ENCODE measurements around the gene FHOD1. TPM values are rescaled to one million over a fixed set of nuclear protein-coding genes. Genes with fewer than 3 reads are reported as not detected.

FHOD1 gene
- total RNA-seq, 1 donor from 2014 or later: 46.4 TPM

DNA sequence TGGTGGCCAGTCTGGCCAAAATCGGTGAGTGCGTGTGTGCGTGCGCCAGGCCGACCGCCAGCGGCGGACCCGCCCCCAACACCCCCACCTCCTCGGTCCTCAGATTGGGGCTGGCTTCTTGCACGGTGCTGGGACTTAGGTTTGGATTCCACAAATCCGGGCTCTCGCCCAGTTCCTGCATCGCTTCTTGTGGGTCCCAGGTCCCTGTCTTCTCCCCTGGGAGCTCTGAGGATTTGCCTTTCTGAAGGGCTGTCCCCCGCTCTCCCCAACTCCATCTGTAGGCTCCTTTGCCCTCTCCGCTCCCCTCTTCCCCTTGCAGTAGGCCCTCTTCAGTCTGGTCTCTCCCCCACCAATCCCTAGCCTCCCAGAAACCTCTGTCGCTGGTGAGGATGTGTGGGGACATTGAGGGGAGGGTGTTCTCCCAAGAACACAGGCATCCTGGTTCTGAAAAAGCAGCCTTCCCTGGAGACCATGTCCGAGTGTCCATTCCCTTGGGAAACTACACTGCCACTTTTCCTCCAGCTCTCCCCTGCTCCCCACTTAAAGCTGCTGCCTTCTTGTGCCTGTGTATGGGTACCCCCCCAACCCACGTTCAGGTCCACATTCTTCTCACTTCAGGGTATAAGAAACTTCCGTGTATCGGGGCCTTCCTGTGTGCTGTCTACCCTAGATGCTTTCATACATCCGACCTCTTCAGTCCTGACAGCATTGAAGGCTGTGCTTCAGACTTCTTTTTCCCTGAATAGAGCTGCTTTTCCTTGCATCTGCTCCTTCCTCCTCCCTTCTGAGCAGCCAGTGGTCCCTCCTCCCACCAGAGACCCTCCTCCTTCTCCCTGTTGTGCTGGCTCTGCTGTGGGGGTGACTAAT is 2.1 kb upstream of the FHOD1 start:
- no peak for DNase-seq (ENCODE audit: low spot score)

DNA sequence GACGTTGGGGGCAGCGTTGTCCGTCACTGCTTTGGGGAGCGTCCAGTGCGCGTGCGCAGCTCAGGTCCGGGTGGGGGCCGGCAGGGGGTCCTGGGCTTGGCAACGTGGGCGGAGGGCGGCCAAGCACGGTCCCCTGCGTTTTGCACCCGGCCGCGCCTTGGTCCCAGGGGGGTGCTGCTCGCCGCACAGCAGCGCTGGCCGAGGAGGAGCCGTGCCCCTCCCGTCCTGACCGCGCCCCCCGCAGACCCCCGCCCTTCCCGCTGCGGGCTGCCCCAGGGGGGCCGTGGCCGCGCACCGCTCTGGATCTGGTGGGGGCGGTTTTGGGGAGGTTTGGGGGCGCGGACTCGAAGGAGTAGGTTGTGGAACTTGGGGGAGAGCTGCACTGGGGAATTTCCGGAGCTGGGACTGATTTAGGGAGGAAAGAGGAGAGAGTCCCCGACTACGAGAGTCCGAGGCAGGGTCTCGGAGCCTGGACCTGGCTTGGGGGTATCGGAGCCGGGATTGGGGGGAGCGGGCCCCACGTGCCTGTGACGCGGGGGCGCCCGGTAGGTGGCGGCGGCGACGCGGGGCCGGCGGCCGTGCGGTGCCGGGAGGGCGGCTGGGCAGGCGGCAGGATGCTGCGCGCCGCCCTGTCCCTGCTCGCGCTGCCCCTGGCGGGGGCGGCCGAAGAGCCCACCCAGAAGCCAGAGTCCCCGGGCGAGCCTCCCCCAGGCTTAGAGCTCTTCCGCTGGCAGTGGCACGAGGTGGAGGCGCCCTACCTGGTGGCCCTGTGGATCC is 1.3 kb upstream of the FHOD1 start, which contains the start of gene SLC9A5:
TSS of gene SLC9A5 (plus strand) at position 579 of the 777 bp plus-strand sequence. CDS start at position 615, 36 bp downstream.
- no peak for DNase-seq (ENCODE audit: low spot score)

DNA sequence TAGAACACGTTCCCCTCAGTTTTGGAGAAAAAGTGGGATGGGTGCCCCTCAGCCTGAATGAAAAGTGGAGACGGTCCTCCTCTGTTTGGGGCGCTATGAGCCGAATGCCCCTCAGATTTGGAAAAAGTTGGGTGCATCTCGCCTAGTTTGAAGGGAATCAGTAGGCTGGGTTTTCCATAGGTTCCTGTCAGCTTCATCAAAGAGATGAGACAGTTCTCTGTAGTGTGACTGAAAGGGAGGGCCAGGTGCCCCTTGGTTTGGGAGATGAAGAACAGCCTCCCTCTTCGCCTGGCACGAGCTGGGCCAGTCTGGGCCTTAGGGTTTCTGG is 756 bp upstream of the FHOD1 start:
- no peak for DNase-seq (ENCODE audit: low spot score)

DNA sequence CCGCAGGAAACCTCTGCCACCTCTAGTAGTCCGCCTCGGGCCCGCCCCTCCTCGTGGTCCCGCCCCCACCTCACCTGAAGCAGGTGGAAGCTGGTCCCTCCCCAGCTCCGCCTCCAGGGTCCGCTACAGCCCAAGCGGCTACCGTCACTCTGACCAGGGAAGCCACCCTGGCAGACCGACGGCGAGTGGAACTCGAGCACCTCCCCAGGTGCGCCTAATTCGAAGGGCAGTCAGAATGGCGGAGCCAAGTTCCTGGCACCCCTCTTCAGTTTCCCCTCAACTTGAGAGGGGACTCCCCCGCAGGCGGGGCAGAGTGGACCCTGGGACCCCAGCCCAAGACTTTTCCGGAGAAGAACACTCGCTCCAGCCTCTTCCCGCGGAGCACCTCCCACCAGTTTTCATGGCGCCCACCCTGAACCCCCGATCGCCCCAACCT is 507 bp downstream of the FHOD1 start:
- peak; percentile 85 for DNase-seq (ENCODE audit: low spot score)

DNA sequence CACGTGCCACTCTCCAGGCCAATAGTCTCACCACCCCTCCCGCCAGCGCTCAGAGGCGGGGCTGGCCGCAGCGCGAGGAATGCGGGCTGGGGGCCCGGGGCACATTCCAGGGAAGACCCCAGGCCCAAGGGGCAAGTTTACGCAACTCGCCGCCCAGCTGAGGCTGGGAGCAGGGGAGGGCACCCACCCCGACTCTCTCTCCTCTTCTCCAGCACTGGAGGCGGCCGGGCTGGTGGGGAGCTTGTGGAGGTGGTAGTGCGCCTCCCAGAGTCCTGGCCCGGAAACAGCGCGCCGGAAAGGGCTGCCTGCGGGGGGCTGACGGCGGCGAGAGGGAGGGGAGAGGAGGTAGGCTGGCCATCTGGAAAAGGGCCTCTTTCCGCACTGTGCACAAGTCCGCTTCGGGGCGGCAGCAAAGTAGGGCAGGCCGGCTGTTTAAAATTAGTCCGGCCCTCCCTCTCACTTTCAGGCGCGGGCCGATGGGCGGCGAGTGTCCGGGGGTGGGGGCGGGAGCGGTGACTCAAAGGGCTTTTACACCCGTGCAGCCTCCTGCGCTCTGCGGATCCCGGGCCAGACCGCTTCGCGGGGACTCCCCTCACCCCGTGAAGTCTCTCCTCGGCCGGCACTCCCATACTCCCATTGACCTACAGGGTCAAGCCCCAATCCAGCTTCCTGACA is 1.1 kb downstream of the FHOD1 start:
- peak; percentile 66 for DNase-seq (ENCODE audit: low spot score)

DNA sequence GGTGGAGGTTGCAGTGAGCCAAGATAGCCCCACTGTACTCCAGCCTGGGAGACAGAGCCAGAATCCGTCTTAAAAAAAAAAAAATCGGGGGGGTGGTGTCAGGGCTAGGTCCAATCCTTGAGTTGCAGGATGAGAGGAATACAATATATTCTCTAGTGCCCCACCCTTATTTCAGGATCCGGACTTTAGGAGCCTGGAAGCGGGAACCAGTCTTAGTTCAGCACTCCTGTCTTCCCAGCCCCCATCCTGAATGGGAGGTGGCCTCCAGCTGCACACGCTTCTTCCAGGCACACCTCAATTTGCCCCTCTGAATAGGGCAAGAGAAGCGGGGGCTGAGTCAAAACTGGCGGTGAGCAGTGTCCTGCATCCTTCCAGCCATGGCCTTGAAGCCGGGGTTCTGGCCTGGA is 1.6 kb downstream of the FHOD1 start:
- DNase-seq (ENCODE audit: low spot score): no peak

DNA sequence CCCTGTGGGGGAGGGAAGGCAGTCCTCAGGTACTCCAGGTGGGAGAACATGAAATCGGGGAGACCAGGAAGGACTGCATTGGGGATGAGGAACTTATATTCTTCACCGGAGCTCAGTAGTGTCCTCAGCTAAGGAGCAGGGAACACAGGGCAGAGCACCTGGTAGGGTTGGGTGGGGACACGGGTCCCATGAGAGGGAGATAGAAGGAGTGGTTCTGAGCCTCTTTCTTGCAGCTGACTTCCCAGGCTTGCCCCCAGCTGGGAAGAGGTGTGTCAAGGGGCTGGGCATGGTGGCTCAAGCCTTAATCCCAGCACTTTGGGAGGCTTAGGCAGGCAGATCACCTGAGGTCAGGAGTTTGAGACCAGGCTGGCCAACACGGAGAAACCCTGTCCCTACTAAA is 2.1 kb downstream of the FHOD1 start:
- no peak for DNase-seq (ENCODE audit: low spot score)

DNA sequence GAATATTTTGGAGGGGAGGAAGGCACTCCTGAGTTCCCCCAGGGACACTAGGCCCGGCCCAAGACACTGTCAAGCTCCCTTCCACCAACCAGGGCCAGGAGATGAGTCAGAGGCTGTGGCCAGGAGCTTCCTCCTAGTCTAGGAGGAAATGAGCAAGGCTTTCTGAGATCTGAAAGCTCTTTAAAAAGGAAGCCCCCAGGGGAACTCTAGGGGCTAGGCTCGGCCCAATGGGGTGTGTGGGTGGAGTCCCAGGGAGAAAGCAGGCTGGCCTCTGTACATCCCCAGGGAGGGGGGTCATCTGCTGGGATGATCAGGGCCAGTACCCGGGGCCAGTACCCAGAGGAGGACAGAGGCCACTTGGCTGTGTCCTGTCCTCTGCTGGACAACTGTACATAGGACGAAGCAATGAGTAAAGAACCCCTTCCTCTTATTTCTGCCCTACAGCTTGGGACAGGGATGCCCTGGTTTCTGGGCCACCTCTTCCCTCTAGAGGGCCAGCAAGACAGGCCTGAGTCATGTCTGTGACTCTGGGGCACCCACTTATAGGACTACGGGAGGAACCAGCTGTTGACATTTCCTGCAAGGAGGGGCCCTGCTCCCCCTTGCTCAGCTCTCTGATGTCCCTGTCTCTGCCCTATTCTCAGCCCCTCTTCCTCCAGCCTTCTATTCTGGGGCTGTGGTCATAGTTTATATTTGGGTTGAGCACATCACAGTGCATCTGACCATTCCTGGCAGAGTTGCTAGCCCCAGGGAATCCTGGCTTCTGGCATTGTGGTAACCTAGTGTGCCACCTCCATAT is 2.7 kb downstream of the FHOD1 start:
- DNase-seq (ENCODE audit: low spot score): peak; percentile 64

DNA sequence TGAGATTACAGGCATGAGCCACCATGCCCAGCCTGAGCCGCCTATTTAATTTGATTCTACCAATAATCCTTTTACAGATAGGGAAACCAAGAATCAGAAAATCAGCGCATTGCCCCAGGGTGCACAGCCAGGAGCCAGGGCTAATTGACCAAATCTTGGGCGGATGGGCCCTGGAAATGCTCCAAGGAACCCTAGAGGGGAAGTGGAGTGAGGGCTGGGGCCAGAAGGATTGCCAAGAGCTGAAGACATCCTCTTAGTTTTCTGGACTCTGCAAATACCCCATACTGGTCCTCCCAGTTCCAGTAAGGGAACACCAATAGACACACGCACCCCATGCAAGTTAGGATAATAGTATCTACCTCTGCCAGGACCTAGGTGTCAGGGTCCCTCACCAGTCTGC is 3.8 kb downstream of the FHOD1 start:
- no peak for DNase-seq (ENCODE audit: low spot score)

DNA sequence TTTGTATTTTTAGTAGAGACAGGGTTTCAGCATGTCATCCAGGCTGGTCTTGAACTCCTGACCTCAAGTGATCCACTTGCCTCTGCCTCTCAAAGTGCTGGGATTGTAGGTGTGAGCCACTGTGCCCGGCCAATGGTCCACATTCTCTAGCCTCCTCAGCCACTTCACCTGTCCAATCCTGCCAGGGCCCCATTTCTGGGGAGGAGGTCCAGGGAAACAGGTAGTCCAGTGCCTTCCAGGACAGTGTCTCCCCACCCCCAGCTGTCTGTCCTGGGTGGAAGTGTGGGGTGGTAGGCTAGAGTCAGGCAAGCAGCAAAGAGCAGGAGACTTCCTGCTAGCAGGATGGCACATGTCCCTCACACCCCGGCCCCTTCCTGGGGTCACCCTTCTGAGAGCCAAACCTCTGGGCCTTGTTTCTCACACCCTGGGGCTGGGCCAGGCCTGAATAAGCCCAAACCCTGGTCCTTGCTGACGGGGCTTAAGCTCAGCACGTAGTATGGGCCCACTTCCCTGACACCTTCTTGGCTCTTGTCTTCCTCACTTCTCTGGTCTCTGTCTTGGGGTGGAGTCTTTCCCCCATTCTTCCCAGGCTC is 5.0 kb downstream of the FHOD1 start:
- DNase-seq (ENCODE audit: low spot score): no peak

DNA sequence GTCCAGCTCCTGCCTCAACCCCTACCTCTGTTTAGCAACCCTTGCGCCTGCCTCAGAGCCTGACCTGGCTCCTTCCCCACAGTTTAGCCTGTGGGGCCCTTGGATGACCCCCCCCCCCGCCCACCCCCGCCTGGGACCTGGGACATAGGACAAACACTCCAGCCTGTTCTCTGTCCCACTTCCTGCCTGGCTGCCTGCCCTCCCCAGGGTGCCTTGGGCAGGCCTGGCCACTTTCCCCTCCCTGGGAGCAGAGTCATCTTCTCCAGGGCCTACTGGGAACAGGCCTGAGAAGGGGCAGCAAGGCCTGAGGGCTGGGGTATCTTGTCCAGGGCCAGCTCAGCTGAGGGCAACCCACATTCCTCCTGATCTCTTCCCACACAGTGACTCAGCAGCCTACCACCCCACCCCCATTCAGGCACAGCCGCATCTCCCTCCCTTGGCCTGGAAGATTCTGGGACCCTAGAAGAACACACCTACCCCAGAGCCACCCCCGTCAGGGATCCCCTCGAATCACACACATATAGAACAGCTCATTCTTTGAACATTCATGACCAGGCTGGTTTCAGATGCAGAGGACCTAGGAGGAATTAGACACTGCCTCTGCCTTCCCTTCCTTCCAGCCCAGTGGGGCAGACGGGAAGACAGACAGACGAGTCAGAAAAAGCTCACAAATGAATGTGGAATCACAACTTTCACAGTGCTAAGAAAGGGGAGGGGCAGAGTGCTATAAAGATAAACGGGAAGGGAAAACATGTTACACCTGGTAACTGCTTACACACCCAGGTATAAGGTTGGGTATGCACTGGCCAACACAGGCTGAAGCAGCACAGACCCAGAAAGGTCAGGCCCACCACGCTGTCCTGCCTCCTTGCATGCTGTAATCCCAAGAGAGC is 6.0 kb downstream of the FHOD1 start:
- DNase-seq (ENCODE audit: low spot score): peak; percentile 50

DNA sequence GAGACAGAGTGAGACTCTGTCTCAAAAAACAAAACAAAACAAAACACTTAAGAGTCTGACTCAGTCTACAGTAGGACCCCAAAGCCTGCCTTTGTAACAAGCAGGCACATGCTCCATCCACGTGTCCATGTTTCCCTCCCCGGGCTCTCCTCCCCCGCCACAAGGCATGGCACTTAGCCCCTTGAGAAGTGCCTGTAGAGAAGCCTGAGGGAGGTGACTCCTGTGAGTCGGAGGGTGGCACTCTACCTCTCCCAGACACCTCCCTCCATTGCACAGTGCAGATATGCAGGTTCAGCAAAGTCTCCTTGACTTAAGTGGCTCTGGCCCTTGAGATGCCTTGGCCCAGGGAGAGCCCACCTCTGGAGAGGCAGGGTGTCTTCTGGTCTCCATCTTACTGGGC is 6.8 kb downstream of the FHOD1 start:
- no peak for DNase-seq (ENCODE audit: low spot score)

DNA sequence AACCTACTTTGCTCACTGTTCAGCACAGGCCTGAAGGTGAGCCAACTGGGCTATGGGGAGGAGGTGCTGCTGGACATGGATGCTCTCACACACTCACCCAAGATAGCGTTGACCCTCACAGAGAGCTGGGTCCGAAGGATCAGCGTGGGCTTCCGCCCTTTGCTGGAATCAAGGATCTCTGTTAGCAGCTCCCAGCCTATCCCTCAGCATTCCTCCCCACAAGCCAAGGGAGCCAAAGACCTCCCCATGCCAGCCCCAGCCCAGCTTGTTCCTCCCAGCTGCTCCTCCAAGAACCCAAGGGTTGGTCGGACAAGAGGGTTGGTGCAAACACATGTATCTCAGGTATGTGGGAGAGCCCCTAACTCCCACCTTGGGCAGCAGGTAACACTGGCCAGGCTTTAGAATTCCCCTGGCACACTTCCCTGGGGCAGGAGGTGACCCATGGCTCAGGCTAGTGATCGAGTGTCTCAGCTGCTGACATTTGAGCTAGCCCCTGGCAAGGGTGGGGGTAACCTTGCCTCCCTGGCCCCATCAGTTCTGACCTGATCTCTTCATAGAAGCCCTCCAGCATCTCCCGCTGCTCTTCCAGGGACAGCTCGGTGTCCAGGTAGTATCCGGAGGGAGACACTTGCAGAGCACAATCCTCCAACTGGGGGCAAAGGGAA is 8.3 kb downstream of the FHOD1 start:
- DNase-seq (ENCODE audit: low spot score): no peak

DNA sequence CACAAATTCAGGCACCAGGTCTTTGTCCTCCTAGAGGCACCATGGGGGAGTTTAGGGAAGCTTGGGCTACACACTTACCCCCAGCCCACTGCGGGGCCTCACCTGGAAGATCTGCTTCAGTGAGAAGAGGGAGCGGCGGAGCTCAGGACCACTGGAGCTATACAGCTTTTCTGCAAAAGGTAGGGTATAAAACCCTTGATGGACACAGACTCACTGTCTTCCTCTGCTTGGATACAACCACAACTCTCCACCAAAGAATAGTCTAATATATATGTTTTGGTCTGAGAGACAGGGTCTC is 9.1 kb downstream of the FHOD1 start:
- no peak for DNase-seq (ENCODE audit: low spot score)

DNA sequence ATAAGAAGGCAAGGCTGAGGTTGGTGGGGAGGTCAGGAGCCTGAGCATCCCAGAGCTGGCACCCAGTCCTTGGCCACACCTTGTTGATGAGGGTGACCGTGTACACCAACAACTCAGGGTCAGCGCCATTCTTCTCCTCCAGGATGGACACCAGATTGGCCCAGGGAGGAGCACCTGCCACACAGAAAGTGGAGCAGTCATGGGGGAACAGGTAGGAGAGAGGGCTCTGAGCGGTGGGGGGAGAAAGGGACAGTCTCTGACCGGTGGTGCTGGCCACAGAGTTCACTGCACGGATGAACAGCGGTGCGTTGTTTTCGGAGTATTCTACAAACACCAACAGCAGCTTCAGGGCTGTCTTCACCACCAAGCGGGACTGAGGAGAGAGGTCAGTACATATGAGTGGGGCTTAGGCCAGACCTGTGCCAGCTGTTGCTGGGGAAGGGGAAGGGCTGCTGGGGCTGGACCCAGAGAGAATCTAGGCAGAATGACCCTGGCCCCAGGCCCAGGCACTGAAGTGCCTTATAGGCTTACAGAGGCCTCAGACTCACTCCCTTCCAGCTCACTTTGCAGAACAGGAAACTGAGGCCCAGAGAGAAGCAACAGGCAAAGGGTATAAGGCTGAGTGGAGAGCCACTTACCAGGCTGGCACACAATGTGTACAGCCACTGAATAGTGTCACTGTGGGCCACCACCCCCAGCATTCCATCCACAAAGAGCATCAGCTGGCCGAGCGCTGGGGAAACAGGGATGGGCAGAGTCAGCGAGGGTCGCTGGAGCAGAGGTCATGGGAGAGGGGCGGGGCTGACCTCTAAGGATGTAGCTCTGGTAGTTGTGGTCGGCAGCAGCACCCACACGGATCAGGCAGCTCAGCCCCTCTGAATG is 9.6 kb downstream of the FHOD1 start:
- no peak for DNase-seq (ENCODE audit: low spot score)

DNA sequence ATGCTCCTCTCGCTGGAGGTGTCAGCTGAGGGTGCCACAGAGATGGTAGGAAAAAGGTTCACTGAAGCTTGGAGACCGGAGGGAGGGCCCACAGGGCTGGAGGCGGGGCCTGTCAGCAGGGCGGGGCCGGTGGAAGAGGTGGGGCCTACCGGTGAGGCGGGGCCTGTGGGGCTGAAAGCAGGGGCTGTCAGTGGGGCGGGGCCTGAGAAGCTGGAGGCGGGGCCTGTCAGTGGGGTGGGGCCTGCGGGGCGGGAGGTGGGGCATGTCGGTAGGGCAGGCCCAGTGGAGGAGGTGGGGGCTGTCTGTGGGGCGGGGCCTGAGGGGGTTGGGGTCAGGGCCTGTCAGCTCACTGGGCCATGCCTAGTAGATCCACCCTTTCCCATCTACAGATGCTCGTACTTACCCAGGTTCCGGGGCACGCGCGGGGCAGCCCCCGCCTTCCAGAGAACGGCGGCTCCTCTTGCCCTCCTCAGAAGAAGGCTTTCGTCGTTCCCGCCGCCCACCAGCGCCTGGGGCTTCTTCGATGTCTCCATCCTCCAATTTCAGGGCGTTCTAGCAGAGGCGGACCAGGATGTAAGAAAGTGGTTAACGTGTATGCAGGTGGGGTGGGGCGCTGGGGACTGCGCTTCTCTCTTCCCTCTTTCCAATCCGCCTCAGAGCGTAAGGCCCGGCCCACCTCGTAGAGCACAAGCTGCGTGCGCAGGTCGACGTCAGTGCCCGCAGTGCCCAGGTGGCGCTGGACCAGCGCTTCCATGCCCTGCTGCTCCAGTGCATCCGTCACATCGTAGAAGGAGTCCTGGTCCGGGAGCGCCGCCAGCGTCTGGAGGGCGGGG is 10.5 kb downstream of the FHOD1 start:
- no peak for DNase-seq (ENCODE audit: low spot score)

DNA sequence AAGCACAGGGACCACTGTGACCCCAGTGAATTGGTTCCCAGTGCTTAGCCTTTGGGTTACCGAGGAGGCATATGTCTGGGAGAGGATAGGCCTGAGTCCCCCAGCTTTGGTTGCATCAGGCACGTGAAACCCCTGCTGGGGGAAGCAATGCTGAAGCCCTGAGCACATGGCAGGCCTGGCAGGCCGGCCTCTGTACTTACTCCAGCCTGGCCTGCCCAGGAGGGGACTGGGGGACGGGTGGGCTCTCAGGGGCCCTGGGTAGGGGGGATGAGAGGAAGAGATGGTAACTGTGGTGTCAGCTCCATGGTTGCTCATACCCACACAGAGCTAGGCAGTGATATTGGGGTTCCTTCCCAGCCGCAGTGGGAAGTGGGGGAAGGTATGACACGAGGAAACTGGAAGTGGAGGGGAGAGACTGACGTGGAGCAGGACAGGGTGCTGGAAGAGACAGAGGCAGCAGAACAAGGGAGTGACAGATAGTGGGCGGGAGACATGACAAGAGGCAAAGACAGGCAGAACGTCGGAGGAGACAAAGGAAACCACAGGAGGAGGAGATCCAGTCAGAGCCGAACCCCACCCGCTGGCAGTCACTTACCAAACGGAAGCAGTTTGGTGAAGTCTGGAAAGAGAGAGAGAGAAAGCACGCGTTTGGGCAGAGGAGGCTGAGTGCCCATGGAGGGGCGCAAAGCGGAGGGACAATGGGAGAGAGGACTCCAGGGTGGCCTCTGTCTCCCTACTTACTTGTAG is 11.3 kb downstream of the FHOD1 start:
- DNase-seq (ENCODE audit: low spot score): no peak
